GM13977 (cell line): Measurements from ENCODE around the gene EXOC6B.

Experiments used
- DNase-seq: peaks from one replicate; pipeline ENCODE4 v3.0.0; 2012; ENCODE audit warnings: low spot score
- CTCF ChIP-seq: IDR thresholded peaks from 2 replicates; pipeline ENCODE4 v1.5.1; 2012; ENCODE audit warnings: mild to moderate bottlenecking, control low read depth; ENCODE audit not compliant: insufficient read depth; ENCODE audit errors: extremely low read depth, missing control alignments
- in situ Hi-C: fragments of 300-500 bp; cut with MboI; formaldehyde crosslinking; loops from one replicate; pipeline ENCODE4 v1.12.0; 2022; ENCODE audit warnings: low sequenced_read_pairs, low pct_unique_long_range_greater_than_20kb, mixed read lengths, inconsistent platforms; ENCODE audit not compliant: unreplicated experiment

EXOC6B gene

DNA sequence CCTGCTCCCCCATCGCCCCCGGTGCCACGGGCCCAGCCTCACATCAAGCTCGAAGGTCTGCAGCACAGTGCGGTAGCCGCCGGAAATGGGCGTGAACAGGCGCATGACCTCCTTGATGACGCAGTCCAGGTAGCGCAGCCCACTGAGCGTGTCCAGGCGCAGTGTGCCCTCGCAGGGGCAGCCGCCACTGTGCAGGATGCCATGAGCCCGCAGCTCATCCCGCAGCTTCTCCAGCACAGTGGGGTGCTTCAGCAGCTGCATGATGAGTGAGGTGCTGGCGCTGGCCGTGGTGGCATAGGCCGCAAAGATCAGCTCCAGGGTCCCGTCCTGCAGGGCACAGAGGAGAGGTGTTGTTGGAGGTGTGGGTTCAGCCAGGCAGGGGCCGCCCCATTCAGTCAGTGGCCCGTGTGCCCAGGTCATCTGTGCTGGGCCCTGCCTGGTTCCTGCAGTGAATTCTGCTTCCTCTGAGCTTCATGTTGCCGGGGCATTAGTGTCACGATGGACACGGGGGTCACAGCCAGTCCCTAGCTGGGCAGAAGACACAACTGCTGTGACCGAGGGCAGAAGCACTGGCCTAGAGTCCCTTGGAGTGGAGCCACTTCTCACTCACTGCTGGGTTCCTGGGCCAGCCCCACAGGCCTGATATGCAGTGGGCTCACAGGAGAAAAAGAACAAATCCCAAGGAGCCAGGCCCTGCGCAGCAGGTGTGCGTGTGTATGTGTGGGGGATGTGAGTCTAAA lies 692.7 kb downstream of the EXOC6B start:
- in situ Hi-C loops = no loop called here
- TF ChIP-seq CTCF = no peak
- DNase-seq = no peak

- no peak for TF ChIP-seq CTCF
- DNase-seq = no peak
- in situ Hi-C loops = no loop called here
Observed at GRCh38 chr2:72131916-72132841, 693.7 kb downstream of the EXOC6B start.

GRCh38 chr2:72131371-72131891 lies 694.4 kb downstream of the EXOC6B start:
- DNase-seq = no peak
- in situ Hi-C loops = no loop called here
- no peak for TF ChIP-seq CTCF

- no peak for DNase-seq
- no peak for TF ChIP-seq CTCF
- in situ Hi-C loops = no loop called here
Observed at GRCh38 chr2:72130659-72131360, 695.0 kb downstream of the EXOC6B start.

DNA sequence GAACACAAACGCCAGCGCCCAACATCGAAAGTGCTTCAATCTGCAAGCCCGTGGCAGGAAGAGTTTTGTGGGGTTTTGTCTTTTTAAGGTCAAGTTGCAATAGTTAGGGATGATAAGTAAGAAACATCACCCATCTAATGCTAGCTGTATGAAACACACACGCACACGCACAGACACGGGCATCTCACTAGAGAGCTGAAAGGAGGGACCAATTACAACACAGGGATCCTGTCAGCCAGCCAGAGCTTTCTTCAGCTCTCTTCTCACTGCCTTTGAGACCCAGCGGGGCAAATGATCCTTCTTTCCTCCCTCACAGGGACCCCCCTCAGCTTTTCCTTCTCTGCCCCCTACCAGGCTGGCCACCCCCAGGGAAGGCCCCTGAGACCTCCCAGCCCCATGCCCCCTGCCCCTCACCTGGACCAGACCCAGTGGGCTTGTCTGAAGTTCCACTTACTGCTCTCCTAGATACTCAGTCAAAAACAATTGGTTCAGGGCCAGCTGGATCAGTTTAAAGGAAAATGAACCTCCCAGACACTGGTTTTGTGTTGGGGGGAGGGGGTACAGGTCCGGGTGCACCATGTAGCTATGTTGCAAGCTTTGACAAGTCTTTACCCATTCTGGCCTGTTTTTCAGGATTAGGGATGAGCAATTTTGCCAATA lies 696.0 kb downstream of the EXOC6B start:
- no peak for TF ChIP-seq CTCF
- DNase-seq = no peak
- in situ Hi-C loops = no loop called here

GRCh38 chr2:72128843-72129227 lies 697.0 kb downstream of the EXOC6B start:
- no peak for TF ChIP-seq CTCF
- DNase-seq = no peak
- in situ Hi-C loops = no loop called here
